BE2C (cell line): ENCODE results near the gene ZBTB11.
"Not testable (repeated sequence)": the region's sequence is repeated elsewhere in the genome, so short reads cannot be mapped to it uniquely, and the experiment has no call there.

Experiments used
- DNase-seq: peaks from one replicate; pipeline ENCODE4 v3.0.0-alpha.2; 2020
- H3K27me3 ChIP-seq: fragments of 250-450 bp; sonication (Bioruptor Pico); 2 replicates; pipeline ENCODE4 v1.5.1; 2020; ENCODE audit warnings: mild to moderate bottlenecking
- H3K36me3 ChIP-seq: fragments of 250-450 bp; sonication (Bioruptor Pico); 2 replicates; pipeline ENCODE4 v1.5.1; 2020; ENCODE audit warnings: mild to moderate bottlenecking
- H3K4me1 ChIP-seq: fragments of 250-450 bp; sonication (Bioruptor Pico); 2 replicates; pipeline ENCODE4 v1.5.1; 2020
- H3K4me3 ChIP-seq: 2 replicates; pipeline ENCODE4 v1.5.1; 2011; ENCODE audit warnings: low read depth, low read length
- H3K9me3 ChIP-seq: fragments of 250-450 bp; sonication (Bioruptor Pico); 2 replicates; pipeline ENCODE4 v1.5.1; 2020
- CTCF ChIP-seq: IDR thresholded peaks from 2 replicates; pipeline ENCODE4 v1.5.1; 2012; ENCODE audit warnings: mild to moderate bottlenecking, low read depth, low read length

ZBTB11 gene

GRCh38 chr3:101634591-101635196, 42.2 kb downstream of the ZBTB11 start:
- Histone ChIP-seq H3K27me3 (no peaks in the 10 kb centered on the region), H3K9me3 (no peaks in the 10 kb centered on the region), H3K4me3 (no peak overlapping the region), H3K36me3 (no peaks in the 10 kb centered on the region), H3K4me1 (no peaks in the 10 kb centered on the region)
- no peak for TF ChIP-seq CTCF
- DNase-seq, result no peak

- Histone ChIP-seq H3K9me3 (no peaks in the 10 kb centered on the region), H3K36me3 (no peaks in the 10 kb centered on the region), H3K4me3 (no peak overlapping the region), H3K27me3 (no peaks in the 10 kb centered on the region), H3K4me1 (no peaks in the 10 kb centered on the region)
- TF ChIP-seq CTCF, result no peak
- no peak for DNase-seq
Observed at GRCh38 chr3:101633186-101633585, 43.7 kb downstream of the ZBTB11 start.

- H3K9me3 ChIP-seq, result no peaks in the 10 kb centered on the region
- H3K4me3 ChIP-seq, result no peak overlapping the region
- H3K27me3 ChIP-seq, result no peaks in the 10 kb centered on the region
- no peaks in the 10 kb centered on the region for H3K4me1 ChIP-seq
- no peaks in the 10 kb centered on the region for H3K36me3 ChIP-seq
- TF ChIP-seq CTCF, result no peak
- DNase-seq, result no peak
Observed at GRCh38 chr3:101632586-101632985, 44.3 kb downstream of the ZBTB11 start.

DNA sequence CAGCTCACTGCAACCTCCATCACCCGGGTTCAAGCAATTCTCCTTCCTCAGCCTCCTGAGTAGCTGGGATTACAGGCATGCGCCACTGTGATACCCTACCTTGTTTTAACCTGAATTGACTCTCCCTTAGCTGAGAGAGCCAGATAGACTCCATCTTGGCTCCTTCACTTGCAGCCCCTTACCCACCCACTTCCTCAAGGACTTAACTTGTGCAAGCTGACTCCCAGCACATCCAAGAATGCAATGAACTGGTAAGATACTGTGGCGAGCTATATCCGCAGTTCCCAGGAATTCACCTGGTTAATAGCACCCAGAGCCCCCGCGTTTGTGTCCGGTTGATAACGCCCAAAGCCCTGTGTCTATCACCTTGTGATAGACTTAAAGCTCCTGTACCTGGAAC, 45.0 kb downstream of the ZBTB11 start:
- H3K4me1 ChIP-seq, H3K27me3 ChIP-seq, H3K4me3 ChIP-seq, H3K9me3 ChIP-seq, DNase-seq, H3K36me3 ChIP-seq: not testable (repeated sequence)

DNA sequence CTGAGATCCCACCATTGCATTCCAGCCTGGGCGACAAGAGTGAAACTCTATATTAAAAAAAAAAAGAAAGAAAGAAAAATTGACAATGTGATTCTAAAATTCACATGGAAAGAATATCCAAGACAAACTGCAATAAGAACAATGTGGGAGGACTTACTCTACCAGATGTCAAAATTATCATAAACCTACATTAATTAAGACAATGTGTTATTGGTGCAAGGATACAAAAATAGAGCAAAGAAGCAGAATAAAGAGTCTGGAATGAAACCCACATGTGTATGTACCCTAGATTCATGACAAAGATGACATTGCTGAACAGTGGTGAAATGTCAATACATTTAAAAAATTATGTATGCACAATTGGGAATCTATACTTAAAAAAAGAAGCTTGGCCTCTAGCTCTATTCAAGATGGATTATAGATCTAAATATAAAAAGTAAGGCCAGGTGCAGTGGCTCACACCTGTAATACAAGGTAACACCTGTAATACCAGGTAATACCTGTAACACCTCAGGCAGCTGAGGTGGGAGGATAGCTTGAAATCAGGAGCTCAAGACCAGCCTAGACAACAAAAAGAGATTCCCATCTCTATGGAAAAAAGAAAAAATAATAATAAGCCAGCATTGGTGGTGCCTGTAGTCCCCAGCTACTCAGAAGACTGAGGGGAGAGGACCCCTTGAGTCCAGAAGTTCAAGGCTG, 45.7 kb downstream of the ZBTB11 start:
- H3K4me1 ChIP-seq, result no peaks in the 10 kb centered on the region
- H3K9me3 ChIP-seq, result no peaks in the 10 kb centered on the region
- no peak for TF ChIP-seq CTCF
- no peak for DNase-seq
- H3K27me3 ChIP-seq, result no peaks in the 10 kb centered on the region
- H3K36me3 ChIP-seq, result no peaks in the 10 kb centered on the region
- H3K4me3 ChIP-seq, result no peak overlapping the region

DNA sequence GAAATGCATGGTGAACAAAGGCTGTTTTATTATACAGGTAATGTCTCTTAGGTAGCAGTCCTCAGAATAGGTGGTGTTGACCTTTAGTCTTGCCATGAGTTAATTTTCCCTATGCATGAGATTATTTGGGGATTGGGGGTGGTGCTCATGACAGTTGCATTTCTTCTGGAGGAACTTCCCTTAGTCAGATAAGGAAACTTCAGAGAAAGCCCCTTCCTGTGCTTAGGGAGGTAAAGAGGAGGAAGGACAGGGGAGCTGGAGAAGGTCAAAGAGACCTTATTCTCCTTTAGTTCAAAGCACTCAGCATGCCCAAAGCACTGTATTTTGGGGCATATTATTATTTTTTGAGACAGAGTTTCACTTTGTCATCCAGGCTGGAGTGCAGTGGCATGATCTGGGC, 47.7 kb downstream of the ZBTB11 start:
- DNase-seq, result no peak
- H3K36me3 ChIP-seq, result no peaks in the 10 kb centered on the region
- no peak for TF ChIP-seq CTCF

More for the DNA sequence above, 47.7 kb downstream of the ZBTB11 start:
- no peaks in the 10 kb centered on the region for H3K9me3 ChIP-seq
- no peak overlapping the region for H3K4me3 ChIP-seq
- no peaks in the 10 kb centered on the region for H3K4me1 ChIP-seq
- no peaks in the 10 kb centered on the region for H3K27me3 ChIP-seq
